Esophagus muscularis mucosa (tissue), 4 donors: ENCODE data around the gene TXNL4A.

Source experiments
- CTCF ChIP-seq, 3 experiments: fragments of 200-600 bp in 2 of 3; fragments of 450-650 bp in 1 of 3; sonication (generic) in 2 of 3; IDR thresholded peaks; one replicate each; pipeline ENCODE4 v1.5.1; 2017 to 2019; ENCODE audit warnings: antibody characterized with exemption in 3 of 3, mild to moderate bottlenecking in 2 of 3, moderate library complexity in 1 of 3
- EP300 ChIP-seq: sonication (generic); formaldehyde crosslinking; IDR thresholded peaks from one replicate; pipeline ENCODE4 v1.6.1; 2017; ENCODE audit warnings: antibody characterized with exemption
- POLR2A ChIP-seq: fragments of 450-650 bp; IDR thresholded peaks from one replicate; pipeline ENCODE4 v1.6.1; 2017; ENCODE audit warnings: antibody characterized with exemption, moderate library complexity, mild to moderate bottlenecking, low read depth

GRCh38 chr18:79979843-79980242, 8.5 kb downstream of the TXNL4A start:
- no peak for TF ChIP-seq CTCF (IDR thresholded peaks at IDR 0.05)
- TF ChIP-seq EP300, result no peak
- no peak for TF ChIP-seq POLR2A
